Colonic mucosa (tissue), 4 donors: ENCODE data around the gene SLC9A4. TPM values are rescaled to one million over a fixed set of nuclear protein-coding genes. Genes with fewer than 3 reads are reported as not detected.

Experiments used
- DNase-seq: peaks from one replicate; pipeline ENCODE4 v3.0.0-alpha.2; 2020
- H3K27ac ChIP-seq: fragments of 200-600 bp; one replicate; pipeline ENCODE4 v1.8.0; 2021
- H3K27me3 ChIP-seq: fragments of 200-600 bp; one replicate; pipeline ENCODE4 v1.8.0; 2021
- H3K36me3 ChIP-seq: fragments of 200-600 bp; one replicate; pipeline ENCODE4 v1.8.0; 2021
- H3K4me1 ChIP-seq: fragments of 200-600 bp; one replicate; pipeline ENCODE4 v1.8.0; 2021; ENCODE audit warnings: mild to moderate bottlenecking
- H3K4me3 ChIP-seq: fragments of 200-600 bp; one replicate; pipeline ENCODE4 v1.8.0; 2021
- H3K9ac ChIP-seq, 2 donors: one replicate each; pipeline ENCODE4 v1.7.0; 2013; ENCODE audit warnings: control low read depth in 2 of 2, low read depth in 2 of 2, low read length in 2 of 2
- H3K9me3 ChIP-seq: fragments of 200-600 bp; one replicate; pipeline ENCODE4 v1.8.0; 2021
- CTCF ChIP-seq: fragments of 200-600 bp; IDR thresholded peaks from one replicate; pipeline ENCODE4 v1.8.0; 2022; ENCODE audit warnings: antibody characterized with exemption, mild to moderate bottlenecking
- intact Hi-C: fragments of 100-400 bp; cut with DNase I; formaldehyde crosslinking; loops from one replicate; pipeline ENCODE4 v1.14.1; 2022
- total RNA-seq, 2 donors: library from RNA; stranded (reverse); fragmentation: NEBNext Ultra II Directional in 1 of 2; extraction: Animal tissue kit (Norgen Biotek cat#: 25700) in 1 of 2; gene quantifications; one replicate each; pipeline ENCODE4 v1.2.1, GENCODE V29; 2021
- donor health status: healthy.
- donor health status: DM: no; HTN: no; CAD: no.
- donor health status: DM: no; HTN: no; CAD: no.

Gene SLC9A4
- total RNA-seq, 2 donors from 2014 or later, result 0.15 TPM; not detected in 1

GRCh38 chr2:102453501-102453900 lies 19.5 kb upstream of the SLC9A4 start:
- Histone ChIP-seq H3K9ac (no peak overlapping the region), H3K4me1 (no peaks in the 10 kb centered on the region), H3K27me3 (no peaks in the 10 kb centered on the region), H3K27ac (no peak overlapping the region), H3K36me3 (no peaks in the 10 kb centered on the region), H3K9me3 (no peaks in the 10 kb centered on the region), H3K4me3 (no peak overlapping the region)
- peak; percentile 40 for DNase-seq
- no peak for TF ChIP-seq CTCF
- intact Hi-C loops, result loop anchor here (10.0 kb wide), 1 partner anchor 429 kb away; no protein-coding TSS in a partner anchor

DNA sequence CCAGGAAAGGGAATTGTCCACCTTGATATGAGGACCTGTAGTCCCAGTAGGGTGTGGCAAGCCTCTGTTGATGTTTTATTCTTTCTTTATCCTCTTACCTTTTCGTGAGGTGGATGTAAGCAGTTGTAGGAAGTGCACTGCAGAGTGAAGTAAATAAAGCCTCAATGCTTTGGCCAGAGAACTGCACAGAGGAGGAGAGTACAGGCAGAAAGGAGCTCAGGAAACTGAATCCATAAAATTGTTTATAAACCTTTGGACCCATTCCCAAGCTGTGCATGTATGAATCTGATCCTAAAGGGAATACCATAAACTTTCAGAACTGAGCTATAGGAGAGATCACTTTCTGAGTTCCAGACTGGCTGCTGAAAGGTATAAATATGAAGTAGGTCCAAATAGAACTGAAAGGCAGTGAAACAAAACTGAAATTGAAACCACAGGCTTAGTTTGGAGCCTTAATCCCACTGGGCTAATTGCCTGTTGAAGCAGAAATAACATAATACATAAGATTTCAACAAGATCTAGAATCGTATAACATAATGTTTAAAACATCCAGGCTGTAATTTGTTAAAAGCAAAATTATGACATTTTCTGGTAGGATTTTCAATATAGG lies 17.9 kb upstream of the SLC9A4 start:
- peak overlapping the region; percentile 35 for H3K27ac ChIP-seq
- no peaks in the 10 kb centered on the region for H3K9me3 ChIP-seq
- no peak for DNase-seq
- H3K4me1 ChIP-seq, result no peaks in the 10 kb centered on the region
- intact Hi-C loops, result loop anchor here (10.0 kb wide), 1 partner anchor 430 kb away; no protein-coding TSS in a partner anchor
- no peaks in the 10 kb centered on the region for H3K36me3 ChIP-seq
- H3K4me3 ChIP-seq, result no peak overlapping the region
- no peak for TF ChIP-seq CTCF
- no peak overlapping the region for H3K9ac ChIP-seq
- H3K27me3 ChIP-seq, result no peaks in the 10 kb centered on the region

- intact Hi-C loops, result no loop called here
- no peak for DNase-seq
- Histone ChIP-seq H3K4me1 (no peaks in the 10 kb centered on the region), H3K27me3 (no peaks in the 10 kb centered on the region), H3K27ac (no peak overlapping the region), H3K36me3 (no peaks in the 10 kb centered on the region), H3K9me3 (no peaks in the 10 kb centered on the region), H3K4me3 (no peak overlapping the region), H3K9ac (no peak overlapping the region)
- no peak for TF ChIP-seq CTCF
These were observed 12.6 kb upstream of the SLC9A4 start for GRCh38 chr2:102460467-102460866.

- no peak for TF ChIP-seq CTCF
- no peak overlapping the region for H3K4me3 ChIP-seq
- H3K9ac ChIP-seq, result no peak overlapping the region
- intact Hi-C loops, result no loop called here
- DNase-seq, result no peak
- H3K36me3 ChIP-seq, result no peaks in the 10 kb centered on the region
- H3K27me3 ChIP-seq, result no peaks in the 10 kb centered on the region
- H3K9me3 ChIP-seq, result no peaks in the 10 kb centered on the region
- H3K4me1 ChIP-seq, result no peaks in the 10 kb centered on the region
- H3K27ac ChIP-seq, result no peak overlapping the region
These were observed 11.8 kb upstream of the SLC9A4 start for GRCh38 chr2:102461188-102461587.

DNA sequence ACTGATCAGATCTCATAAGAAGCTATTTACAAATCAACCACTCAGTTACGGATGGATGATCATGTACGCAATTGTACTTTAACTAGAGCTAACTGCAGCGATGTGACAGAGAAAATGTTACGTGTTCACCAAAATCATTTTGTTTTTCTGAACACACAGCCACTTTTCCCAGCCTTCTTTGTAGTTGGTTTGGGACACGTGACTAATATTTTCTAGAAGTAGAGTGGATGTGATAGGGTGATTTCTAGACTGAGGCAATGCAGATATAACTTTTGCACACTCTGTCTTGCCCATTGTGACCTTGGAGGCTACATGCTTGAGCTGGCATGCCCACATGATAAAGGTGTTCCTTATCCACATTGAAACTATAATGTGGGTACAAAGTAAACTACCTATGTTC lies 9.9 kb upstream of the SLC9A4 start:
- H3K27ac ChIP-seq, result no peak overlapping the region
- TF ChIP-seq CTCF, result no peak
- DNase-seq, result no peak
- no peaks in the 10 kb centered on the region for H3K4me1 ChIP-seq
- no peaks in the 10 kb centered on the region for H3K36me3 ChIP-seq
- no peak overlapping the region for H3K9ac ChIP-seq
- H3K4me3 ChIP-seq, result no peak overlapping the region
- H3K27me3 ChIP-seq, result no peaks in the 10 kb centered on the region
- no peaks in the 10 kb centered on the region for H3K9me3 ChIP-seq
- intact Hi-C loops, result no loop called here
